K562 (cell line): ENCODE data around the gene LHX5. TPM values are rescaled to one million over a fixed set of nuclear protein-coding genes. Genes with fewer than 3 reads are reported as not detected.

Source experiments
- AFF4 ChIP-seq: sonication (generic); formaldehyde crosslinking; IDR thresholded peaks from 2 replicates; pipeline ENCODE4 v1.8.0; 2023; ENCODE audit warnings: mild to moderate bottlenecking, missing genetic modification reagents
- CHD1 ChIP-seq: fragments of 200-600 bp; sonication (generic); IDR thresholded peaks from one replicate; pipeline ENCODE4 v1.6.1; 2012; ENCODE audit warnings: mild to moderate bottlenecking, moderate library complexity, low read length, inconsistent platforms
- E2F5 ChIP-seq: sonication (generic); formaldehyde crosslinking; IDR thresholded peaks from 2 replicates; pipeline ENCODE4 v1.8.0; 2022; ENCODE audit warnings: mild to moderate bottlenecking, missing genetic modification reagents
- EHMT2 ChIP-seq: fragments of 450-650 bp; IDR thresholded peaks from 2 replicates; pipeline ENCODE4 v1.6.1; 2018; ENCODE audit warnings: antibody characterized with exemption
- ELF1 ChIP-seq: fragments of 200-800 bp; sonication (Bioruptor generic); IDR thresholded peaks from 2 replicates; pipeline ENCODE4 v1.6.1; 2016; ENCODE audit warnings: missing genetic modification characterization, missing compliant biosample characterization
- ETS1 ChIP-seq: conservative IDR thresholded peaks from 2 replicates; pipeline ENCODE4 v1.6.1; 2011; ENCODE audit warnings: low read depth, mild to moderate bottlenecking, low read length; ENCODE audit not compliant: control insufficient read depth
- ETV6 ChIP-seq, 3 experiments: fragments of 150-350 bp in 1 of 3; sonication (generic) in 1 of 3; formaldehyde crosslinking in 1 of 3; IDR thresholded peaks; 2 replicates each; pipeline versions ENCODE4 v1.6.1 to v1.8.0; 2014 to 2022; ENCODE audit warnings: borderline replicate concordance in 2 of 3, low read depth in 2 of 3, antibody characterized with exemption in 1 of 3, low read length in 1 of 3, mild to moderate bottlenecking in 1 of 3, missing genetic modification reagents in 1 of 3
- GABPB1 ChIP-seq: sonication (generic); formaldehyde crosslinking; IDR thresholded peaks from 2 replicates; pipeline ENCODE4 v1.8.0; 2022; ENCODE audit warnings: mild to moderate bottlenecking, missing genetic modification reagents
- HMG20A ChIP-seq: fragments of 450-650 bp; formaldehyde crosslinking; conservative IDR thresholded peaks from 2 replicates; pipeline ENCODE4 v1.4.0; 2020; ENCODE audit warnings: mild to moderate bottlenecking, mixed read lengths
- JUND ChIP-seq, 2 experiments: IDR thresholded peaks; 2 replicates in 1 of 2; 3 replicates in 1 of 2; pipeline ENCODE4 v1.6.1; 2011; ENCODE audit warnings: borderline replicate concordance in 2 of 2, low read depth in 2 of 2, low read length in 2 of 2, improper control_type of control experiment in 1 of 2, missing biosample characterization in 1 of 2, missing genetic modification characterization in 1 of 2, missing genetic modification reagents in 1 of 2
- KAT7 ChIP-seq: sonication (generic); formaldehyde crosslinking; IDR thresholded peaks from 2 replicates; pipeline ENCODE4 v1.8.0; 2022; ENCODE audit warnings: missing genetic modification reagents, mild to moderate bottlenecking, borderline replicate concordance
- MAZ ChIP-seq, 2 experiments: fragments of 450-650 bp in 1 of 2; sonication (generic) in 1 of 2; formaldehyde crosslinking; IDR thresholded peaks in 1 of 2; conservative IDR thresholded peaks in 1 of 2; 2 replicates each; pipeline versions ENCODE4 v1.4.0 to v1.5.0; 2020; ENCODE audit warnings: mild to moderate bottlenecking in 1 of 2, missing genetic modification reagents in 1 of 2
- RCOR1 ChIP-seq, 2 experiments: IDR thresholded peaks; 2 replicates each; pipeline ENCODE4 v1.6.1; 2012; ENCODE audit warnings: low read depth in 2 of 2, low read length in 2 of 2, borderline replicate concordance in 1 of 2, improper control_type of control experiment in 1 of 2
- SETDB1 ChIP-seq: IDR thresholded peaks from one replicate; pipeline ENCODE4 v1.6.1; 2012; ENCODE audit warnings: low read length, control low read depth, inconsistent platforms
- ZBTB7A ChIP-seq: IDR thresholded peaks from 2 replicates; pipeline ENCODE4 v1.6.1; 2011; ENCODE audit warnings: low read depth, mild to moderate bottlenecking, low read length, moderate library complexity, borderline replicate concordance; ENCODE audit not compliant: control insufficient read depth
- ZNF232 ChIP-seq: sonication (generic); formaldehyde crosslinking; IDR thresholded peaks from 2 replicates; pipeline ENCODE4 v1.8.0; 2022; ENCODE audit warnings: mild to moderate bottlenecking, missing genetic modification reagents
- ZNF512 ChIP-seq: IDR thresholded peaks from 2 replicates; pipeline ENCODE4 v1.6.1; 2016; ENCODE audit warnings: missing genetic modification characterization, missing compliant biosample characterization
- ZNF79 ChIP-seq: fragments of 250-450 bp; sonication (Bioruptor Pico); IDR thresholded peaks from 2 replicates; pipeline ENCODE4 v1.4.0; 2020; ENCODE audit warnings: low read depth, mild to moderate bottlenecking, moderate library complexity
- polyA plus RNA-seq, 8 experiments: library from polyadenylated mRNA; depleted of rRNA in 4 of 8; stranded (reverse) in 5 of 8; unstranded in 3 of 8; fragments of >200 nt; fragmentation: Nextera tagmentation in 2 of 8; fragmentation: Illumina TruSeq in 1 of 8; extraction: Ambion mirVana in 2 of 8; extraction: Trizol in 1 of 8; gene quantifications; 2 replicates each; pipeline versions ENCODE4 v1.2.1 to v1.2.3, GENCODE V29; 2011 to 2014; ENCODE audit warnings: inconsistent platforms in 1 of 8, missing spikeins in 1 of 8
- total RNA-seq, 7 experiments: library from RNA; depleted of rRNA in 6 of 7; stranded (reverse); fragments of >200 nt in 6 of 7; fragmentation: Illumina TruSeq in 2 of 7; extraction: Trizol in 2 of 7; gene quantifications; 2 replicates each; pipeline versions ENCODE4 v1.2.1 to v1.2.3, GENCODE V29; 2011 to 2021; ENCODE audit warnings: low replicate concordance in 1 of 7

The LHX5 gene
- total and polyA plus RNA-seq, 9 of the 15 experiments (the other 6 are each of a cell fraction or from before 2014, with no cell fraction given): 0.04 to 0.17 (median 0.05) TPM; not detected in 6

GRCh38 chr12:113479590-113480335 lies 8.1 kb upstream of the LHX5 start (continued):
- TF ChIP-seq JUND (IDR thresholded peaks at IDR 0.05; ENCODE audit: borderline replicate concordance, low read depth, low read length) (no peak), JUND (tag; IDR thresholded peaks at IDR 0.05; ENCODE audit: borderline replicate concordance, low read depth, low read length) (no peak), ZNF232 (CRISPR knock-in tag) (0 out of 2 replicates have a peak, but pooled peaks have one; percentile 70), ZNF512 (no peak), HMG20A (CRISPR knock-in tag) (no peak), ZBTB7A (no peak), ETV6 (IDR thresholded peaks at IDR 0.05; ENCODE audit: borderline replicate concordance in 1 of 2, low read depth in 2 of 2, low read length in 1 of 2) (no peak), ETV6 (CRISPR knock-in tag; IDR thresholded peaks at IDR 0.05; ENCODE audit: borderline replicate concordance) (0 out of 2 replicates have a peak, but pooled peaks have one; percentile 29), GABPB1 (CRISPR knock-in tag) (no peak), ZNF79 (no peak), KAT7 (CRISPR knock-in tag) (no peak), AFF4 (0 out of 2 replicates have a peak, but pooled peaks have one; percentile 38), ELF1 (tag) (no peak), RCOR1 (IDR thresholded peaks at IDR 0.05; ENCODE audit: borderline replicate concordance in 1 of 2, low read depth in 2 of 2, low read length in 2 of 2) (peak in 1 of 2 experiments; percentile 36; a peak in 1 of 4 replicates), ETS1 (no peak), SETDB1 (no peak), E2F5 (CRISPR knock-in tag) (no peak), MAZ (CRISPR knock-in tag; conservative IDR thresholded peaks at IDR 0.05 in 1 of 2, IDR thresholded peaks at IDR 0.05 in 1 of 2) (0 out of 4 replicates have a peak, but pooled peaks of 1 of the 2 experiments have one; percentile 21), CHD1 (no peak), EHMT2 (peak; percentile 97)
